Activated B cell treated with CpG ODN at 0.5 μM for 24 hours (primary cell): ENCODE results near the gene MVB12B. TPM values are rescaled to one million over a fixed set of nuclear protein-coding genes. Genes with fewer than 3 reads are reported as not detected.

Source experiments
- ATAC-seq: fragments of 200-7000 bp; cut with Tn5 transposase; one replicate; pipeline ENCODE4 v1.10.0; 2021; ENCODE audit warnings: low read depth, mild to moderate bottlenecking, moderate library complexity
- CTCF ChIA-PET: fragments of 350-600 bp; sonication (Branson Sonifier 250); formaldehyde crosslinking; loops from one replicate; lab custom pipeline; 2021; ENCODE audit warnings: antibody characterized with exemption; lab: Charles Lee
- POLR2A ChIA-PET: fragments of 350-600 bp; sonication (Branson Sonifier 250); formaldehyde crosslinking; loops from one replicate; lab custom pipeline; 2021; ENCODE audit warnings: antibody characterized with exemption; lab: Charles Lee
- DNase-seq: peaks from one replicate; pipeline ENCODE4 v3.0.0; 2022
- H3K27ac Mint-ChIP-seq: one replicate; pipeline ENCODE4 v1.8.0; 2020; ENCODE audit warnings: mixed read lengths
- H3K27me3 Mint-ChIP-seq: one replicate; pipeline ENCODE4 v1.8.0; 2021; ENCODE audit warnings: mixed read lengths
- H3K36me3 Mint-ChIP-seq: one replicate; pipeline ENCODE4 v1.8.0; 2021; ENCODE audit warnings: low read depth, mixed read lengths
- H3K4me1 Mint-ChIP-seq: one replicate; pipeline ENCODE4 v1.8.0; 2021; ENCODE audit warnings: mixed read lengths
- H3K4me3 Mint-ChIP-seq: one replicate; pipeline ENCODE4 v1.8.0; 2020; ENCODE audit warnings: mild to moderate bottlenecking, mixed read lengths
- H3K9me3 Mint-ChIP-seq: one replicate; pipeline ENCODE4 v1.8.0; 2020; ENCODE audit warnings: mixed read lengths
- intact Hi-C: fragments of 100-400 bp; cut with micrococcal nuclease; formaldehyde crosslinking; loops from one replicate; pipeline ENCODE4 v1.15.1; 2024
- total RNA-seq: library from RNA; stranded (reverse); gene quantifications from 2 replicates; pipeline ENCODE4 v1.2.3, GENCODE V29; 2022
- TF ChIP-seq, protein P1 (sequence below): fragments of 200-600 bp; IDR thresholded peaks from one replicate; pipeline ENCODE4 v1.8.0; 2022; ENCODE audit warnings: antibody characterized with exemption, mild to moderate bottlenecking

The MVB12B gene
- total RNA-seq, 1 donor from 2014 or later = 2.5 TPM

DNA sequence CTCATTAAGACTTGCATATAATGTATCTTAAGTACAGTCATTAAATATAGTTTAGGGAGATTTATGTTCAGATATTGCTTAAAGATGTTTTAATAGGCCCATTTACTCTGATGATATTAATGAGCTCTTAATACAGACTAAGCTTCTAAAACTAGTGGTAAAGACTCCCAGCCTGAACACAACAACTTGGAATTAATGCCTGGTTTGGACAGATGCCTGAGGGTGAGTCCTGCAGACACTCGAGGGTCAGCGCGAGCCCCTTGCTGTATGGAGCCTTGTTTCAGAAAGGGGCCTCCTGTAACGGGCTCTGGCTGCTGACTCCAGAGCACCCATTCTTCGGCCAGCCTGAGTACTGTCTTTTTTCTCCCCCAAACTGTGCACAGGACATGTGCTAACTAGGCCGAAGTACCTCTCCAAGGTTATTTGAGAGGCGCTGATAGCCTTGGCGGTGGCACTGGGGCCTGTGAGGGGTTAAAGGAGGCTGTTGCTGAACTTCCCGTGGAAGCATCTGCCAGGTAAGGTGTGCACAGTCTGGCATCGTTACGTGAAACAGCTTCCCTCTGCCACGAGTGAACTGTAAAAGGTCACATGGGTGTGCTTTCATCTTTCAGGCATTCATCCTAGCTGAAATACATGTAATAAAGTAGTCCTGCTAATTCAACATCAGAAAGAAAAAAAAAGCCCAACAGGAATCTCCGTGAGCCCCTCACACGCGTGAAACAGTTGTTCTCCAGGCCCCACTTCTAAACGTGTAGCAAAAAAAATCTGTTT, 113.4 kb downstream of the MVB12B start:
- DNase-seq (no peak), ATAC-seq (no peak)
- H3K36me3 Mint-ChIP-seq = no peaks in the 10 kb centered on the region
- ChIA-PET POLR2A (no interaction called here), CTCF (no interaction called here)
- TF ChIP-seq, protein P1, sequence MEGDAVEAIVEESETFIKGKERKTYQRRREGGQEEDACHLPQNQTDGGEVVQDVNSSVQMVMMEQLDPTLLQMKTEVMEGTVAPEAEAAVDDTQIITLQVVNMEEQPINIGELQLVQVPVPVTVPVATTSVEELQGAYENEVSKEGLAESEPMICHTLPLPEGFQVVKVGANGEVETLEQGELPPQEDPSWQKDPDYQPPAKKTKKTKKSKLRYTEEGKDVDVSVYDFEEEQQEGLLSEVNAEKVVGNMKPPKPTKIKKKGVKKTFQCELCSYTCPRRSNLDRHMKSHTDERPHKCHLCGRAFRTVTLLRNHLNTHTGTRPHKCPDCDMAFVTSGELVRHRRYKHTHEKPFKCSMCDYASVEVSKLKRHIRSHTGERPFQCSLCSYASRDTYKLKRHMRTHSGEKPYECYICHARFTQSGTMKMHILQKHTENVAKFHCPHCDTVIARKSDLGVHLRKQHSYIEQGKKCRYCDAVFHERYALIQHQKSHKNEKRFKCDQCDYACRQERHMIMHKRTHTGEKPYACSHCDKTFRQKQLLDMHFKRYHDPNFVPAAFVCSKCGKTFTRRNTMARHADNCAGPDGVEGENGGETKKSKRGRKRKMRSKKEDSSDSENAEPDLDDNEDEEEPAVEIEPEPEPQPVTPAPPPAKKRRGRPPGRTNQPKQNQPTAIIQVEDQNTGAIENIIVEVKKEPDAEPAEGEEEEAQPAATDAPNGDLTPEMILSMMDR = no peak
- H3K27me3 Mint-ChIP-seq = no peaks in the 10 kb centered on the region
- no peaks in the 10 kb centered on the region for H3K9me3 Mint-ChIP-seq
- H3K4me3 Mint-ChIP-seq = no peak overlapping the region
- H3K27ac Mint-ChIP-seq = no peak overlapping the region
- intact Hi-C loops = no loop called here
- peaks cover 2% of the 10 kb centered on the region for H3K4me1 Mint-ChIP-seq

DNA sequence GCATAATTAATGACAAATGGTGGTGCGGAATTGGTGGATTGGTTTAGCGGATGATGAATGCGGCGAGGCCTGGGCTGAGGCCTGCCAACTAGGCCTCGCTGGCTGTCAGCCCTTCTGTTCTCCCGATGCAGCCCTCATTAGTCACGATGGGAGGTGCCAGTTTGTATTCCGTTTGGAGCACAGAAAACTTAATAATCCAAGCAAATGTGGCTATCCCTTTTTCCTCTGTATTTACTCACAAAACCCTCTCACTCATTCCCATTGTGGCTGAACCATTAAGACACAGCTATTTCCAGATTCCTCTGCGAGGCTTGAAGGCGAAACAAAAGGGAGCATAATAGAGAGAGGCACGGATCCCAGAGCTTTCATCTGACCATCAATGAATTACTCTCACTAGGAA, 114.3 kb downstream of the MVB12B start:
- no peaks in the 10 kb centered on the region for H3K36me3 Mint-ChIP-seq
- no peaks in the 10 kb centered on the region for H3K9me3 Mint-ChIP-seq
- no peak overlapping the region for H3K27ac Mint-ChIP-seq
- ATAC-seq (no peak), DNase-seq (no peak)
- CTCF ChIA-PET = no interaction called here
- intact Hi-C loops = no loop called here
- POLR2A ChIA-PET = no interaction called here
- TF ChIP-seq, protein P1 = no peak
- H3K4me1 Mint-ChIP-seq = peaks cover 2% of the 10 kb centered on the region
- H3K4me3 Mint-ChIP-seq = no peak overlapping the region
- H3K27me3 Mint-ChIP-seq = no peaks in the 10 kb centered on the region

DNA sequence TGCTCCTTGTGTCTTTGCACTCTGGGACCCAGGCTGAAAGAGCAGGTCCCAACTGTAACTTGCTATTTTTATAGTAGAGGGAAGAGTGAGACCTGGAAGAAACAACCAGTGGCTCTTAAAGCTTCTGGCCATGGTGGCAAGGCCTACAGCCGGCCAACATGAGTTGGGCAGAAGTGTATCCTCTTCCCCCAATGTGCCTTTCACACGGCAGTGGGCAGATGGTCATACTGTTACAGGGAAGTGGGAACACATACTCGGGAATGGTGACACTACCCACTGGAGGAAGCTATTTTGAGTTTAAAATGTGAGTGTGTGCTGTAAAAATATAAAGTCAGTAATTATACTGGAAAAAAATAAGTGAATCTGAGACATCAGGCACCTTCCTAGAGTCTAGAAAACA, 116.0 kb downstream of the MVB12B start:
- ATAC-seq = no peak
- intact Hi-C loops = no loop called here
- TF ChIP-seq, protein P1 = no peak
- Mint-ChIP-seq H3K27ac (no peak overlapping the region), H3K9me3 (no peaks in the 10 kb centered on the region), H3K4me1 (peaks cover 2% of the 10 kb centered on the region), H3K27me3 (no peaks in the 10 kb centered on the region), H3K4me3 (no peak overlapping the region), H3K36me3 (no peaks in the 10 kb centered on the region)
- POLR2A ChIA-PET = interaction anchor here (1.6 kb wide), 1 partner anchor 29 kb away, joined by 4 read pairs; no protein-coding TSS in a partner anchor
- DNase-seq = no peak
- CTCF ChIA-PET = interaction anchor here (0.8 to 1.2 kb wide), 3 partner anchors 44 to 56 kb away, joined by 3 to 4 read pairs (median 4); no protein-coding TSS in a partner anchor

DNA sequence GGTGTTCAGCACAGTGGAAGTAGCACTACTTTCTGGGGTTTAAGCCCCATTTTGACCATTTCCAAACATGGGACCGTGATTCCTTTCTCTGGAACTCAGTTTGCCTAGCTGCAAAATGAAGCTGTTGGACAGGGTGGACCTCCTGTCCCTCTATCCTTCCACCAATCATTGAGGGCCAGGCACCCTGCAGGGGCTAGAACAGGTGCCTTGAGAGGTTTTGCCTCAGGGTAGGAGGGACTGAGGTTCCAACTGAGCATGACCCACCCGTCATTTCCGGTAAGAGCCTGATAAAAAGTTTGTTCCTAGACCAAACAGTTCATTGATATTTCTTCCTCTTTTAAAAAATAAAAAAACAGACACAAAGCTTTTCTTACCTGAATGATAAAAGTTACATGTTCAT, 116.5 kb downstream of the MVB12B start:
- TF ChIP-seq, protein P1 = no peak
- Mint-ChIP-seq H3K27ac (no peak overlapping the region), H3K4me1 (peaks cover 2% of the 10 kb centered on the region), H3K4me3 (no peak overlapping the region), H3K36me3 (no peaks in the 10 kb centered on the region), H3K9me3 (no peaks in the 10 kb centered on the region), H3K27me3 (no peaks in the 10 kb centered on the region)
- peak; percentile 56 for ATAC-seq
- DNase-seq = no peak
- POLR2A ChIA-PET = interaction anchor here (1.6 kb wide), 1 partner anchor 29 kb away, joined by 4 read pairs; no protein-coding TSS in a partner anchor
- CTCF ChIA-PET = interaction anchor here (1.1 to 1.2 kb wide), 2 partner anchors 44 to 56 kb away, joined by 3 to 4 read pairs; no protein-coding TSS in a partner anchor
- intact Hi-C loops = no loop called here

DNA sequence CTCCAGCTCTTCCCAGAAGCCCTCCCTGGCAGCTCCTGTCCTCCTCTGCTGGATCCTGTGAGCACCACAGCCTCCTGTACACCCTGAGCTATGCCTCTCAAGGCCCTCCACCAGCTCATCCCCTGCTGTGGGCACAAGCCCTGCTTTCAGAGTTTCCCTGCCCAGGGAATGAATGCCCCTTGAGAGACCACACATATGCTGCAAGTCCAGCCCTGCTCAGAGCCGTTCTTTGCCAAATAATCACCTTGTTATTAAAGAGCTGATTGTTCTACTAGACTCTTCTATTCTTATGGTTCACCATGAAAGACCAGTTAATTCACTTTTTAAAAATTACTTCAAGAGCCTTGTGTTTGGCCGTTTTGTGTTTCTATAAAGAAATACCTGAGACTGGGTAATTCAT, 121.5 kb downstream of the MVB12B start:
- DNase-seq (no peak), ATAC-seq (no peak)
- Mint-ChIP-seq H3K4me3 (no peak overlapping the region), H3K27ac (no peak overlapping the region), H3K9me3 (no peaks in the 10 kb centered on the region), H3K36me3 (no peaks in the 10 kb centered on the region), H3K27me3 (no peaks in the 10 kb centered on the region), H3K4me1 (peaks cover under 1% of the 10 kb centered on the region)
- TF ChIP-seq, protein P1 = no peak
- ChIA-PET CTCF (no interaction called here), POLR2A (no interaction called here)
- intact Hi-C loops = no loop called here
